OCI-LY7 (cell line): Measurements from ENCODE around the gene ITGB8. TPM values are rescaled to one million over a fixed set of nuclear protein-coding genes. Genes with fewer than 3 reads are reported as not detected.

Experiments used
- BruUV-seq: library from RNA; stranded (reverse); fragments of 400-500 nt; replicated peaks from 2 replicates; lab custom pipeline; 2021; lab: Mats Ljungman, UMichigan
- CTCF ChIA-PET: fragments of 300-600 bp; sonication (Branson Sonifier 250); formaldehyde crosslinking; loops from one replicate; lab custom pipeline; 2022; ENCODE audit warnings: antibody characterized with exemption; ENCODE audit not compliant: unreplicated experiment; lab: Charles Lee
- POLR2A ChIA-PET: fragments of 300-600 bp; sonication (Branson Sonifier 250); formaldehyde crosslinking; loops from one replicate; lab custom pipeline; 2022; ENCODE audit warnings: antibody characterized with exemption; lab: Charles Lee
- DNase-seq: peaks from one replicate; pipeline ENCODE4 v3.0.0-alpha.2; 2015; ENCODE audit warnings: low spot score
- H2AFZ ChIP-seq: fragments of 200-600 bp; sonication (generic), shearing (Covaris generic); 2 replicates; pipeline ENCODE4 v1.6.1; 2014; ENCODE audit warnings: mild to moderate bottlenecking, antibody characterized with exemption, low read length, moderate library complexity
- H3K27ac ChIP-seq: fragments of 200-600 bp; sonication (generic); 2 replicates; pipeline ENCODE4 v1.5.1; 2014; ENCODE audit warnings: mixed run types, low read depth, mild to moderate bottlenecking, moderate library complexity, low read length, inconsistent platforms; ENCODE audit not compliant: poor library complexity, severe bottlenecking
- H3K36me3 ChIP-seq: fragments of 200-600 bp; sonication (generic); 2 replicates; pipeline ENCODE4 v1.6.1; 2014; ENCODE audit warnings: mild to moderate bottlenecking, antibody characterized with exemption, low read length, moderate library complexity, mixed read lengths; ENCODE audit not compliant: insufficient read depth
- H3K4me1 ChIP-seq: fragments of 200-600 bp; sonication (generic); 2 replicates; pipeline ENCODE4 v1.5.1; 2014; ENCODE audit warnings: mild to moderate bottlenecking, low read length; ENCODE audit not compliant: insufficient read depth, poor library complexity, severe bottlenecking
- H3K4me2 ChIP-seq: fragments of 200-600 bp; sonication (generic); 2 replicates; pipeline ENCODE4 v1.6.1; 2014; ENCODE audit warnings: mild to moderate bottlenecking, low read length
- H3K4me3 ChIP-seq: fragments of 200-600 bp; sonication (generic); 2 replicates; pipeline ENCODE4 v1.5.1; 2014; ENCODE audit warnings: mild to moderate bottlenecking, low read depth, low read length; ENCODE audit not compliant: poor library complexity, severe bottlenecking
- H3K79me2 ChIP-seq: fragments of 200-600 bp; sonication (generic); 2 replicates; pipeline ENCODE4 v1.6.1; 2016; ENCODE audit warnings: low read depth, mild to moderate bottlenecking, low read length, moderate library complexity, mixed read lengths; ENCODE audit not compliant: insufficient read depth
- H3K9me2 ChIP-seq: fragments of 200-600 bp; sonication (generic); 2 replicates; pipeline ENCODE4 v1.6.1; 2016; ENCODE audit warnings: mild to moderate bottlenecking, low read length, mixed read lengths; ENCODE audit not compliant: insufficient read depth
- H3K9me3 ChIP-seq: fragments of 200-600 bp; sonication (generic); 2 replicates; pipeline ENCODE4 v1.6.1; 2014; ENCODE audit warnings: mild to moderate bottlenecking, mixed run types, low read length, mixed read lengths
- H4K20me1 ChIP-seq: fragments of 200-600 bp; sonication (generic); 2 replicates; pipeline ENCODE4 v1.6.1; 2014; ENCODE audit warnings: mild to moderate bottlenecking, antibody characterized with exemption, low read length, moderate library complexity, mixed read lengths; ENCODE audit not compliant: insufficient read depth
- CTCF ChIP-seq: fragments of 200-600 bp; sonication (generic); conservative IDR thresholded peaks from 2 replicates; pipeline ENCODE4 v1.5.1; 2014; ENCODE audit warnings: mild to moderate bottlenecking, antibody characterized with exemption, low read length, moderate library complexity, mixed read lengths
- EZH2phosphoT487 ChIP-seq: fragments of 200-600 bp; sonication (generic); IDR thresholded peaks from 2 replicates; pipeline ENCODE4 v1.6.1; 2018; ENCODE audit warnings: low read depth, borderline replicate concordance, mild to moderate bottlenecking, mixed run types, antibody characterized with exemption, low read length, moderate library complexity, mixed read lengths
- intact Hi-C: fragments of 100-400 bp; cut with micrococcal nuclease; formaldehyde crosslinking; loops from one replicate; pipeline ENCODE4 v1.10.0; 2022; ENCODE audit not compliant: unreplicated experiment
- total RNA-seq, 2 experiments: library from RNA; depleted of rRNA in 1 of 2; stranded (reverse); fragments of >200 nt in 1 of 2; shearing (Covaris generic) in 1 of 2; gene quantifications; 2 replicates each; pipeline ENCODE4 v1.2.3, GENCODE V29; 2014 to 2022

ITGB8 gene
- total RNA-seq, 2 experiments from 2014 or later: not detected

GRCh38 chr7:20450536-20450935, 119.8 kb downstream of the ITGB8 start:
- no TSS peak for BruUV-seq
- intact Hi-C loops: no loop called here
- Histone ChIP-seq H3K4me3 (no peak overlapping the region), H3K9me3 (no peaks in the 10 kb centered on the region), H3K4me1 (no peaks in the 10 kb centered on the region), H3K36me3 (no peaks in the 10 kb centered on the region), H3K27ac (no peak overlapping the region), H3K4me2 (no peak overlapping the region), H3K79me2 (no peaks in the 10 kb centered on the region), H3K9me2 (no peaks in the 10 kb centered on the region), H4K20me1 (no peaks in the 10 kb centered on the region), H2AFZ (no peak overlapping the region)
- DNase-seq: no peak
- POLR2A ChIA-PET: no interaction called here
- CTCF ChIA-PET: no interaction called here
- TF ChIP-seq EZH2phosphoT487 (no peak), CTCF (no peak)

GRCh38 chr7:20454202-20454601, 123.5 kb downstream of the ITGB8 start:
- Histone ChIP-seq H3K4me3 (no peak overlapping the region), H3K36me3 (no peaks in the 10 kb centered on the region), H3K79me2 (no peaks in the 10 kb centered on the region), H3K4me1 (no peaks in the 10 kb centered on the region), H3K27ac (no peak overlapping the region), H4K20me1 (no peaks in the 10 kb centered on the region), H2AFZ (no peak overlapping the region), H3K9me2 (no peaks in the 10 kb centered on the region), H3K4me2 (no peak overlapping the region), H3K9me3 (no peaks in the 10 kb centered on the region)
- ChIA-PET POLR2A (interaction anchor here (0.5 kb wide), 1 partner anchor 191 kb away, joined by 4 read pairs; no protein-coding TSS in a partner anchor), CTCF (no interaction called here)
- BruUV-seq: no TSS peak
- intact Hi-C loops: no loop called here
- TF ChIP-seq CTCF (no peak), EZH2phosphoT487 (no peak)
- no peak for DNase-seq

- no peaks in the 10 kb centered on the region for H3K36me3 ChIP-seq
- H3K9me2 ChIP-seq: no peaks in the 10 kb centered on the region
- H3K4me1 ChIP-seq: no peaks in the 10 kb centered on the region
- H3K9me3 ChIP-seq: no peaks in the 10 kb centered on the region
- intact Hi-C loops: no loop called here
- no peaks in the 10 kb centered on the region for H3K79me2 ChIP-seq
- no peak overlapping the region for H2AFZ ChIP-seq
- no peak overlapping the region for H3K4me3 ChIP-seq
- ChIA-PET CTCF (no interaction called here), POLR2A (interaction anchor here (0.7 kb wide), 1 partner anchor 110 kb away, joined by 3 read pairs; no protein-coding TSS in a partner anchor)
- no TSS peak for BruUV-seq
- H3K4me2 ChIP-seq: no peak overlapping the region
- no peak for TF ChIP-seq EZH2phosphoT487
- TF ChIP-seq CTCF: no peak
- no peak for DNase-seq
- H4K20me1 ChIP-seq: no peaks in the 10 kb centered on the region
- H3K27ac ChIP-seq: no peak overlapping the region
Observed at GRCh38 chr7:20456701-20457100, 126.0 kb downstream of the ITGB8 start.
